Prostate gland (tissue), 2 donors: ENCODE results near the gene SLC25A36.

Experiments used
- CTCF ChIP-seq, 4 experiments: fragments of 200-600 bp in 2 of 4; fragments of 450-650 bp in 2 of 4; sonication (generic) in 2 of 4; IDR thresholded peaks; 1 replicate in 3 of 4; 2 replicates in 1 of 4; pipeline ENCODE4 v1.5.1; 2016 to 2019; ENCODE audit warnings: antibody characterized with exemption in 4 of 4, mild to moderate bottlenecking in 2 of 4, moderate library complexity in 2 of 4
- POLR2A ChIP-seq: fragments of 450-650 bp; IDR thresholded peaks from one replicate; pipeline ENCODE4 v1.6.1; 2016; ENCODE audit warnings: antibody characterized with exemption, mild to moderate bottlenecking

GRCh38 chr3:140948460-140949249, 7.0 kb downstream of the SLC25A36 start:
- TF ChIP-seq CTCF (IDR thresholded peaks at IDR 0.05), result no peak
- TF ChIP-seq POLR2A, result no peak
